ENCODE results near the gene ANKRD10. TPM values are rescaled to one million over a fixed set of nuclear protein-coding genes. Genes with fewer than 3 reads are reported as not detected.
A peak's percentile ranks its signal among the peaks of the same experiment; 100 is the strongest.

Gene ANKRD10
- total RNA-seq, 1 experiment from 2014 or later, result 132 TPM

DNA sequence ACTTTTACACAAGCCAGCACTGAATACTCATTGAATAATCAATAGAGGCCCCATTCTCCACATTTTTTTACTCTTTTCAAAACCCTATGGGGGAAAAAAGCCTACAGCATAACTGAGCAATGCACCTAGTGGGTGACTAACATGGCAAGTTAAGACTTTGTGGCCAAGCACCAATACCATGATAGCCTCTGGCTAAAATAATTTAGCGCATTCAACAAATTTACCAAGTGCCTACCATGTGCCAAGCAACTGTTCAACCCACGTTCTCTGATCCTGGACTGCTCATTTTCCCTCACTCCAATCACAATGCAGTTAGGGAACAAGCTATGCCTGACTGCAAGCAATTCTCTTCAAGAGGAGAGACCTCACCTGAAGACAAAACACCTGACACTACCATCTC, 3.0 kb downstream of the ANKRD10 start:
- CTCF ChIA-PET, result no interaction called here
- BruUV-seq (replicated peaks), result no TSS peak
- no peaks in the 10 kb centered on the region for H3K9me3 ChIP-seq
- Mint-ChIP-seq H3K36me3 (ENCODE audit: insufficient read depth, unreplicated experiment) (peaks cover 57% of the 10 kb centered on the region), H3K27me3 (ENCODE audit: insufficient read depth, unreplicated experiment) (no peaks in the 10 kb centered on the region), H3K9me3 (ENCODE audit: unreplicated experiment) (no peaks in the 10 kb centered on the region), H3K4me3 (ENCODE audit: unreplicated experiment) (no peak overlapping the region), H3K4me1 (ENCODE audit: low read depth, unreplicated experiment) (peaks cover 21% of the 10 kb centered on the region), H3K27ac (ENCODE audit: unreplicated experiment) (peak overlapping the region; percentile 12)
- intact Hi-C loops (cut with micrococcal nuclease; ENCODE audit: unreplicated experiment), result loop anchor here (2.0 to 10.0 kb wide), 3 partner anchors 17 to 597 kb away; no protein-coding TSS in a partner anchor
- TF ChIP-seq, protein P1, sequence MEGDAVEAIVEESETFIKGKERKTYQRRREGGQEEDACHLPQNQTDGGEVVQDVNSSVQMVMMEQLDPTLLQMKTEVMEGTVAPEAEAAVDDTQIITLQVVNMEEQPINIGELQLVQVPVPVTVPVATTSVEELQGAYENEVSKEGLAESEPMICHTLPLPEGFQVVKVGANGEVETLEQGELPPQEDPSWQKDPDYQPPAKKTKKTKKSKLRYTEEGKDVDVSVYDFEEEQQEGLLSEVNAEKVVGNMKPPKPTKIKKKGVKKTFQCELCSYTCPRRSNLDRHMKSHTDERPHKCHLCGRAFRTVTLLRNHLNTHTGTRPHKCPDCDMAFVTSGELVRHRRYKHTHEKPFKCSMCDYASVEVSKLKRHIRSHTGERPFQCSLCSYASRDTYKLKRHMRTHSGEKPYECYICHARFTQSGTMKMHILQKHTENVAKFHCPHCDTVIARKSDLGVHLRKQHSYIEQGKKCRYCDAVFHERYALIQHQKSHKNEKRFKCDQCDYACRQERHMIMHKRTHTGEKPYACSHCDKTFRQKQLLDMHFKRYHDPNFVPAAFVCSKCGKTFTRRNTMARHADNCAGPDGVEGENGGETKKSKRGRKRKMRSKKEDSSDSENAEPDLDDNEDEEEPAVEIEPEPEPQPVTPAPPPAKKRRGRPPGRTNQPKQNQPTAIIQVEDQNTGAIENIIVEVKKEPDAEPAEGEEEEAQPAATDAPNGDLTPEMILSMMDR (IDR thresholded peaks at IDR 0.05; ENCODE audit: insufficient read depth in 1 of 2, low read depth in 1 of 2, low read length in 1 of 2, severe bottlenecking in 1 of 2, unreplicated experiment in 1 of 2), result no peak
- H3K4me1 ChIP-seq, result peaks cover 31% of the 10 kb centered on the region
- POLR2A ChIA-PET, result no interaction called here
- peaks cover 5% of the 10 kb centered on the region; the same call in 1 of the 2 replicates for H3K36me3 ChIP-seq (ENCODE audit: control insufficient read depth, insufficient read depth, low read length)
- H3K27me3 ChIP-seq (replicated peaks; ENCODE audit: control insufficient read depth, insufficient read depth, low read length), result no peaks in the 10 kb centered on the region
- no peak overlapping the region for H3K4me3 ChIP-seq (ENCODE audit: low read depth, low read length)
- DNase-seq, result no peak

DNA sequence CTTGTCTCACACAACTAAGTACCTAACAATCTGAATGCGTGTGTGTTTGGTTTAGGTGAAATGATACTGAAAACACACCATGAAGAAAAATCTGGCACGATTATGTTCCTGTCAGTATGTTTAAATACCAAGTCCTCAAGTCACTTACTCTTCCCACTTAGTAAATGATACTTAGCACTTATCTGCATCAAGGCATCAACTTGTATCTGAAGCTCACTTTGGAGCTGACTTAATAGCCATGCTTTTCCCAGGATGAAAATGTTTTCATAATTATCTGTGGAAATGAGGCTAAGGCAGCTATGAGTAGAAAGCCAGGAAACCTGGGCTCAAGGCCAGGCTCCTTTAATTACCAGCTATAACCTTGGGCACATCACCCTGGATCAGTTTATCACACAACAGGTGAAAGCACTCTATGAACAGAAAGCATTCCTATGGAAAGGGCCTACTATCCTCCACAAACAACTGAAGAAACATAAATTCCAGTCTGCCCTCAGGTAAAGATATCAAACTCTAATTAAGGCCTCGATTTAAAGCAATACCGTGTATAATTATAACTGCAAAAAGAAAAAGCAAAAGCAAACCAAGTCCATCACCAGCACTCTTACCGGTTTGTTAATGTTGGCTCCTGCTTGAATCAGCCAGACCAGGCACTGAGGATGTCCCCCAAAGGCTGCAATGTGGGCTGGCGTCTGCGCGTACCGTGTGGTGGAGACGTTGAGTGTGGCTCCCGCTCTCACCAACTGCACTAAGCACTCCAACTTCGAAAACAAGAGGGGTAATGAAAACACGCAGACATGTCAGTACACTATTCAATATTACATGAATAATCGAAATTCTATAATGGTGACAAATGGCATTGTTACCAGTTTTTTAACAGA, 4.6 kb downstream of the ANKRD10 start:
- TF ChIP-seq, protein P1 (IDR thresholded peaks at IDR 0.05; ENCODE audit: insufficient read depth in 1 of 2, low read depth in 1 of 2, low read length in 1 of 2, severe bottlenecking in 1 of 2, unreplicated experiment in 1 of 2), result no peak
- POLR2A ChIA-PET, result interaction anchor here (0.5 kb wide), 1 partner anchor 195 kb away, joined by 5 read pairs; no protein-coding TSS in a partner anchor
- CTCF ChIA-PET, result no interaction called here
- Mint-ChIP-seq H3K27me3 (ENCODE audit: insufficient read depth, unreplicated experiment) (no peaks in the 10 kb centered on the region), H3K36me3 (ENCODE audit: insufficient read depth, unreplicated experiment) (peaks cover 72% of the 10 kb centered on the region), H3K9me3 (ENCODE audit: unreplicated experiment) (no peaks in the 10 kb centered on the region), H3K4me1 (ENCODE audit: low read depth, unreplicated experiment) (peaks cover 24% of the 10 kb centered on the region), H3K4me3 (ENCODE audit: unreplicated experiment) (no peak overlapping the region), H3K27ac (ENCODE audit: unreplicated experiment) (peak overlapping the region; percentile 39)
- intact Hi-C loops (cut with micrococcal nuclease; ENCODE audit: unreplicated experiment), result loop anchor here (10.0 kb wide), 2 partner anchors 315 to 595 kb away; no protein-coding TSS in a partner anchor
- no TSS peak for BruUV-seq (replicated peaks)
- Histone ChIP-seq H3K4me1 (peaks cover 23% of the 10 kb centered on the region; the same call in 1 of the 2 replicates), H3K36me3 (ENCODE audit: control insufficient read depth, insufficient read depth, low read length) (peaks cover 5% of the 10 kb centered on the region; the same call in 1 of the 2 replicates), H3K27me3 (replicated peaks; ENCODE audit: control insufficient read depth, insufficient read depth, low read length) (no peaks in the 10 kb centered on the region), H3K9me3 (no peaks in the 10 kb centered on the region), H3K4me3 (ENCODE audit: low read depth, low read length) (no peak overlapping the region)
- no peak for DNase-seq

DNA sequence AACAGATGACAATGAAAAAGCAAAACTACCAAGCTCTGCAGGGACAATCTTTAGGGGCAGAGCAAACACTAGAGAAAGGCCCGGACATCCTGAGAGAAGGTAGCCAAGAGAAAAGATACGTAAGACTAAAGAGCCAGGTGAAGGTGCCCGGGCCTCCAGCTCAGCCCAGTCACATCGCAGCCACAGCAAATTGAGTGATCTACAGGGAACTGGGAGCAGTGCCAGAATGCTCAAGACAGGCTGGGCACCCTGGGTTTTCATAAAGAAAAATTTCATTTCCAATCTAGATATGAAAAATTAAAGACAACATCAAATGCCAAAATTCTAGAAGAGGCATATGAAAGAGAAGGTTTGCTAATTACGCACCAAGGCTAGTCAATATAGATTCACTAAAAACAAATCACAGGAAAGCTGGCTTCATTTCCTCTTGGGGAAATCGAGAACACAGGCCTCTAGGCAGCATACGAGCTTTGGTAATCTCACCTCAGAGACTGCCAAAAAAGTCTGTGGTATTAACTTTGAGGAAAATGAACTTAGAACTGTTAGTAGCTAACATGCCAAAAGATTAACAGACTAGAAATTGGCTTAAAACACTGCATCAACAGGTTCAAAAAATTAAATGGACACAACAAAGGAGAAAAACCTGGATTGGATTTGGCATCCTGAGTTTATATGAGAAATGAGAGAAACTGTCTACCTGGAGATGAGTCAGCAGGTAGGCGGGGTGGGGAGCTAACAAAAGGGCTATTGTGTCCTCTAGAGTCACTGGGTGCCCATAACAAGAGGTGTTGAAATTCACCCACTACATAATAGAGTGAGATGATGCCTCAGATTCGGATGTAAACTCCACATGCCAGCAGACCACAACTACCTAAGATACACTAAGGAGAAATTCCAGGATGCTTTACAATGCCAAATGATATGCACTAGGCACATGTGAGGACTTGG, 6.6 kb downstream of the ANKRD10 start:
- TF ChIP-seq, protein P1 (IDR thresholded peaks at IDR 0.05; ENCODE audit: insufficient read depth in 1 of 2, low read depth in 1 of 2, low read length in 1 of 2, severe bottlenecking in 1 of 2, unreplicated experiment in 1 of 2), result no peak
- Mint-ChIP-seq H3K4me1 (ENCODE audit: low read depth, unreplicated experiment) (peaks cover 24% of the 10 kb centered on the region), H3K27ac (ENCODE audit: unreplicated experiment) (peak overlapping the region; percentile 73), H3K9me3 (ENCODE audit: unreplicated experiment) (no peaks in the 10 kb centered on the region), H3K4me3 (ENCODE audit: unreplicated experiment) (no peak overlapping the region), H3K27me3 (ENCODE audit: insufficient read depth, unreplicated experiment) (no peaks in the 10 kb centered on the region), H3K36me3 (ENCODE audit: insufficient read depth, unreplicated experiment) (peaks cover 71% of the 10 kb centered on the region)
- intact Hi-C loops (cut with micrococcal nuclease; ENCODE audit: unreplicated experiment), result no loop called here
- Histone ChIP-seq H3K27me3 (replicated peaks; ENCODE audit: control insufficient read depth, insufficient read depth, low read length) (no peaks in the 10 kb centered on the region), H3K36me3 (ENCODE audit: control insufficient read depth, insufficient read depth, low read length) (peaks cover 6% of the 10 kb centered on the region; the same call in 1 of the 2 replicates), H3K9me3 (no peaks in the 10 kb centered on the region), H3K4me1 (peaks cover 25% of the 10 kb centered on the region; the same call in 1 of the 2 replicates), H3K4me3 (ENCODE audit: low read depth, low read length) (no peak overlapping the region)
- no TSS peak for BruUV-seq (replicated peaks)
- ChIA-PET CTCF (no interaction called here), POLR2A (no interaction called here)
- peak; percentile 58 to 73 for DNase-seq
